Neural cell (in vitro differentiated cells): Measurements from ENCODE around the gene VPS54. TPM values are rescaled to one million over a fixed set of nuclear protein-coding genes. Genes with fewer than 3 reads are reported as not detected.

ENCODE experiments used
- H2AFZ ChIP-seq: fragments of 200-600, 300-800 bp; sonication (generic), shearing (Covaris generic); 2 replicates; pipeline ENCODE4 v1.6.0; 2014; ENCODE audit warnings: low read depth, mild to moderate bottlenecking, antibody characterized with exemption, low read length, moderate library complexity
- H3F3A ChIP-seq: fragments of 200-600 bp; shearing (Covaris generic); 2 replicates; pipeline ENCODE4 v1.6.1; 2016; ENCODE audit warnings: mild to moderate bottlenecking, moderate library complexity, mixed read lengths, antibody characterized with exemption, low read length; ENCODE audit not compliant: insufficient read depth, poor library complexity, severe bottlenecking
- H3K27ac ChIP-seq: fragments of 200-600, 300-800 bp; sonication (generic), shearing (Covaris generic); 2 replicates; pipeline ENCODE4 v1.5.1; 2014; ENCODE audit warnings: mild to moderate bottlenecking, low read length, moderate library complexity
- H3K27me3 ChIP-seq: fragments of 300-800, 200-600 bp; sonication (generic), shearing (Covaris generic); 2 replicates; pipeline ENCODE4 v1.6.0; 2014; ENCODE audit warnings: mild to moderate bottlenecking, low read depth, low read length, moderate library complexity; ENCODE audit not compliant: insufficient read depth
- H3K36me3 ChIP-seq: fragments of 300-800, 200-600 bp; sonication (generic), shearing (Covaris generic); 2 replicates; pipeline ENCODE4 v1.5.1; 2014; ENCODE audit warnings: mild to moderate bottlenecking, antibody characterized with exemption, low read length, moderate library complexity; ENCODE audit not compliant: insufficient read depth
- H3K4me2 ChIP-seq: fragments of 300-800, 200-600 bp; sonication (generic), shearing (Covaris generic); 2 replicates; pipeline ENCODE4 v1.6.0; 2014; ENCODE audit warnings: mild to moderate bottlenecking, low read length
- H3K4me3 ChIP-seq: fragments of 300-800, 200-600 bp; sonication (generic), shearing (Covaris generic); 2 replicates; pipeline ENCODE4 v1.5.1; 2014; ENCODE audit warnings: mild to moderate bottlenecking, low read length, moderate library complexity
- H3K79me2 ChIP-seq: fragments of 200-600 bp; shearing (Covaris generic); replicated peaks from 2 replicates; pipeline ENCODE4 v1.6.0; 2014; ENCODE audit warnings: mild to moderate bottlenecking, low read length, moderate library complexity; ENCODE audit not compliant: insufficient read depth
- H3K9ac ChIP-seq: fragments of 300-800, 200-600 bp; sonication (generic), shearing (Covaris generic); 2 replicates; pipeline ENCODE4 v1.6.1; 2016; ENCODE audit warnings: mild to moderate bottlenecking, low read length, mixed read lengths
- H3K9me2 ChIP-seq: fragments of 200-600 bp; shearing (Covaris generic); 2 replicates; pipeline ENCODE4 v1.6.1; 2016; ENCODE audit warnings: mild to moderate bottlenecking, low read length, mixed read lengths; ENCODE audit not compliant: insufficient read depth
- H3K9me3 ChIP-seq: fragments of 200-600, 300-800 bp; sonication (generic), shearing (Covaris generic); 2 replicates; pipeline ENCODE4 v1.6.1; 2016; ENCODE audit warnings: mild to moderate bottlenecking, mixed run types, low read length, moderate library complexity, mixed read lengths
- H4K20me1 ChIP-seq: fragments of 200-600 bp; shearing (Covaris generic); 2 replicates; pipeline ENCODE4 v1.6.1; 2016; ENCODE audit warnings: mild to moderate bottlenecking, mixed run types; ENCODE audit not compliant: insufficient read depth
- EP300 ChIP-seq: fragments of 450-650 bp; conservative IDR thresholded peaks from 2 replicates; pipeline ENCODE4 v1.6.1; 2014; ENCODE audit warnings: antibody characterized with exemption, mild to moderate bottlenecking, moderate library complexity; ENCODE audit not compliant: poor library complexity, severe bottlenecking
- EZH2 ChIP-seq: fragments of 200-600, 300-800 bp; shearing (Covaris generic), sonication (generic); IDR thresholded peaks from 2 replicates; pipeline ENCODE4 v1.6.1; 2014; ENCODE audit warnings: antibody characterized with exemption, low read length, borderline replicate concordance, mild to moderate bottlenecking; ENCODE audit not compliant: insufficient read depth, poor library complexity, severe bottlenecking
- MXI1 ChIP-seq: fragments of 450-650 bp; conservative IDR thresholded peaks from 2 replicates; pipeline ENCODE4 v1.6.1; 2014; ENCODE audit warnings: antibody characterized with exemption, mild to moderate bottlenecking; ENCODE audit not compliant: poor library complexity, severe bottlenecking
- POLR2AphosphoS5 ChIP-seq: IDR thresholded peaks from 2 replicates; pipeline ENCODE4 v1.6.1; 2012
- RAD21 ChIP-seq: fragments of 450-650 bp; conservative IDR thresholded peaks from 2 replicates; pipeline ENCODE4 v1.6.1; 2014; ENCODE audit warnings: antibody characterized with exemption, mild to moderate bottlenecking, moderate library complexity
- SMC3 ChIP-seq: fragments of 450-650 bp; conservative IDR thresholded peaks from 2 replicates; pipeline ENCODE4 v1.6.1; 2014; ENCODE audit warnings: antibody characterized with exemption, mild to moderate bottlenecking, moderate library complexity; ENCODE audit not compliant: poor library complexity
- TAF1 ChIP-seq: IDR thresholded peaks from 2 replicates; pipeline ENCODE4 v1.6.1; 2012; ENCODE audit warnings: low read depth
- polyA plus RNA-seq: library from polyadenylated mRNA; depleted of rRNA; stranded (reverse); fragments of >200 nt; gene quantifications from 2 replicates; pipeline ENCODE4 v1.2.3, GENCODE V29; 2014
- TF ChIP-seq, protein P1 (sequence below): IDR thresholded peaks from 2 replicates; pipeline ENCODE4 v1.6.1; 2012; ENCODE audit warnings: borderline replicate concordance
- TF ChIP-seq, protein P2 (sequence below): fragments of 450-650 bp; IDR thresholded peaks from 2 replicates; pipeline ENCODE4 v1.5.1; 2014; ENCODE audit warnings: antibody characterized with exemption, mild to moderate bottlenecking, moderate library complexity; ENCODE audit not compliant: poor library complexity, severe bottlenecking

Gene VPS54
- polyA plus RNA-seq, 1 donor from 2014 or later: 34.2 TPM

DNA sequence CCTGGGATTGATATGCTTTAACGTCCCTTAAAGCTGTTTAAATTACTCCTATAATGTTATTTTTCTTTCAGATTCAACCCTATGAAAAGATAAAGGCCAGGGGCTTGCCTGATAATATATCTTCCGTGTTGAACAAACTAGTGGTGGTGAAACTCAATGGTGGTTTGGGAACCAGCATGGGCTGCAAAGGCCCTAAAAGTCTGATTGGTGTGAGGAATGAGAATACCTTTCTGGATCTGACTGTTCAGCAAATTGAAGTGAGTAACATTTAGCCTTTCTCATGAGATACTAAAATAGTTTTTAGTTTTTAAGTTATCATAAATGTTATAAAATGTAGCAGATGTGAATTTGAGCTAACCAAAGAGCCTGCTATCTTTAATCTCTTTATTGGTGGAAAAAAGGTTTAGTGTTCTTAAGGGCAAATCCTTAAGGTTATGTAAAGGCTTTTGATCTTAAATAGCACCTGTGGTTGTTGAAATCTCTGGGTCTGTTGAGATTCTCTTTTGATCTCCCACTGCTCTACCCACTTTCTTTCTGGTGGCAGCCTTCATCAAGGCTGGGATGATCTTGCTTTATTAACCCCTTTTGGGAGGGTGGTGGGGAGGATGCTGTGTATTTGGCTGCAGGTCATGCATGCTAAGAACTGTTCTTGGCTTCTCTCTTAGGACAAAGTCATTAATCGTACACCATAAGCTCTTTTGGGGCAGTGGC, 136.7 kb downstream of the VPS54 start:
- Histone ChIP-seq H3K9ac (no peak overlapping the region), H2AFZ (no peak overlapping the region), H3K79me2 (no peaks in the 10 kb centered on the region), H3K27me3 (no peaks in the 10 kb centered on the region), H3K4me2 (no peak overlapping the region), H4K20me1 (no peaks in the 10 kb centered on the region), H3K36me3 (peaks cover 4% of the 10 kb centered on the region), H3K9me2 (no peaks in the 10 kb centered on the region), H3K9me3 (no peaks in the 10 kb centered on the region), H3K27ac (no peak overlapping the region), H3F3A (peaks cover 3% of the 10 kb centered on the region), H3K4me3 (no peak overlapping the region)
- TF ChIP-seq, protein P1, sequence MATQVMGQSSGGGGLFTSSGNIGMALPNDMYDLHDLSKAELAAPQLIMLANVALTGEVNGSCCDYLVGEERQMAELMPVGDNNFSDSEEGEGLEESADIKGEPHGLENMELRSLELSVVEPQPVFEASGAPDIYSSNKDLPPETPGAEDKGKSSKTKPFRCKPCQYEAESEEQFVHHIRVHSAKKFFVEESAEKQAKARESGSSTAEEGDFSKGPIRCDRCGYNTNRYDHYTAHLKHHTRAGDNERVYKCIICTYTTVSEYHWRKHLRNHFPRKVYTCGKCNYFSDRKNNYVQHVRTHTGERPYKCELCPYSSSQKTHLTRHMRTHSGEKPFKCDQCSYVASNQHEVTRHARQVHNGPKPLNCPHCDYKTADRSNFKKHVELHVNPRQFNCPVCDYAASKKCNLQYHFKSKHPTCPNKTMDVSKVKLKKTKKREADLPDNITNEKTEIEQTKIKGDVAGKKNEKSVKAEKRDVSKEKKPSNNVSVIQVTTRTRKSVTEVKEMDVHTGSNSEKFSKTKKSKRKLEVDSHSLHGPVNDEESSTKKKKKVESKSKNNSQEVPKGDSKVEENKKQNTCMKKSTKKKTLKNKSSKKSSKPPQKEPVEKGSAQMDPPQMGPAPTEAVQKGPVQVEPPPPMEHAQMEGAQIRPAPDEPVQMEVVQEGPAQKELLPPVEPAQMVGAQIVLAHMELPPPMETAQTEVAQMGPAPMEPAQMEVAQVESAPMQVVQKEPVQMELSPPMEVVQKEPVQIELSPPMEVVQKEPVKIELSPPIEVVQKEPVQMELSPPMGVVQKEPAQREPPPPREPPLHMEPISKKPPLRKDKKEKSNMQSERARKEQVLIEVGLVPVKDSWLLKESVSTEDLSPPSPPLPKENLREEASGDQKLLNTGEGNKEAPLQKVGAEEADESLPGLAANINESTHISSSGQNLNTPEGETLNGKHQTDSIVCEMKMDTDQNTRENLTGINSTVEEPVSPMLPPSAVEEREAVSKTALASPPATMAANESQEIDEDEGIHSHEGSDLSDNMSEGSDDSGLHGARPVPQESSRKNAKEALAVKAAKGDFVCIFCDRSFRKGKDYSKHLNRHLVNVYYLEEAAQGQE: no peak
- TF ChIP-seq RAD21 (no peak), MXI1 (no peak), TAF1 (no peak), EP300 (no peak), SMC3 (no peak)
- TF ChIP-seq, protein P2, sequence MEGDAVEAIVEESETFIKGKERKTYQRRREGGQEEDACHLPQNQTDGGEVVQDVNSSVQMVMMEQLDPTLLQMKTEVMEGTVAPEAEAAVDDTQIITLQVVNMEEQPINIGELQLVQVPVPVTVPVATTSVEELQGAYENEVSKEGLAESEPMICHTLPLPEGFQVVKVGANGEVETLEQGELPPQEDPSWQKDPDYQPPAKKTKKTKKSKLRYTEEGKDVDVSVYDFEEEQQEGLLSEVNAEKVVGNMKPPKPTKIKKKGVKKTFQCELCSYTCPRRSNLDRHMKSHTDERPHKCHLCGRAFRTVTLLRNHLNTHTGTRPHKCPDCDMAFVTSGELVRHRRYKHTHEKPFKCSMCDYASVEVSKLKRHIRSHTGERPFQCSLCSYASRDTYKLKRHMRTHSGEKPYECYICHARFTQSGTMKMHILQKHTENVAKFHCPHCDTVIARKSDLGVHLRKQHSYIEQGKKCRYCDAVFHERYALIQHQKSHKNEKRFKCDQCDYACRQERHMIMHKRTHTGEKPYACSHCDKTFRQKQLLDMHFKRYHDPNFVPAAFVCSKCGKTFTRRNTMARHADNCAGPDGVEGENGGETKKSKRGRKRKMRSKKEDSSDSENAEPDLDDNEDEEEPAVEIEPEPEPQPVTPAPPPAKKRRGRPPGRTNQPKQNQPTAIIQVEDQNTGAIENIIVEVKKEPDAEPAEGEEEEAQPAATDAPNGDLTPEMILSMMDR: no peak

- Histone ChIP-seq H3F3A (peaks cover 3% of the 10 kb centered on the region), H4K20me1 (no peaks in the 10 kb centered on the region), H3K9me3 (no peaks in the 10 kb centered on the region), H3K9me2 (no peaks in the 10 kb centered on the region), H3K79me2 (no peaks in the 10 kb centered on the region), H3K27me3 (no peaks in the 10 kb centered on the region), H3K4me2 (no peak overlapping the region), H3K4me3 (peak overlapping the region; percentile 37), H2AFZ (no peak overlapping the region), H3K27ac (peak overlapping the region; percentile 35), H3K9ac (no peak overlapping the region), H3K36me3 (no peaks in the 10 kb centered on the region)
- no peak for TF ChIP-seq EZH2
- TF ChIP-seq RAD21: peak; percentile 10
- TF ChIP-seq, protein P2: no peak
- no peak for TF ChIP-seq TAF1
- TF ChIP-seq, protein P1: peak; percentile 45
- no peak for TF ChIP-seq SMC3
- TF ChIP-seq MXI1: peak; percentile 45
- peak; percentile 93 for TF ChIP-seq EP300
- TF ChIP-seq POLR2AphosphoS5: peak; percentile 99
These were observed 138.0 kb downstream of the VPS54 start for GRCh38 chr2:63881205-63881604.
